H1 (cell line): ENCODE results near the gene SPOCK1. TPM values are rescaled to one million over a fixed set of nuclear protein-coding genes. Genes with fewer than 3 reads are reported as not detected.

Experiments
- BCL11A ChIP-seq, 2 experiments: IDR thresholded peaks; one replicate each; pipeline ENCODE4 v1.6.1; 2011; ENCODE audit warnings: low read depth in 2 of 2, low read length in 2 of 2, mild to moderate bottlenecking in 2 of 2
- BRCA1 ChIP-seq: IDR thresholded peaks from 2 replicates; pipeline ENCODE4 v1.6.1; 2012; ENCODE audit warnings: low read depth, low read length, improper control_type of control experiment
- SAP30 ChIP-seq: fragments of 300-600 bp; sonication (generic); IDR thresholded peaks from 2 replicates; pipeline ENCODE4 v1.7.1; 2012; ENCODE audit warnings: low read length, moderate library complexity, mild to moderate bottlenecking, inconsistent platforms; ENCODE audit not compliant: insufficient read depth, insufficient replicate concordance
- polyA plus RNA-seq, 7 experiments: library from polyadenylated mRNA; depleted of rRNA in 3 of 7; stranded (reverse) in 5 of 7; unstranded in 2 of 7; fragments of >200 nt in 5 of 7; fragments of 200-250 nt in 2 of 7; gene quantifications; 1 replicate in 5 of 7; 2 replicates in 1 of 7; 4 replicates in 1 of 7; pipeline versions ENCODE4 v1.2.1 to v1.2.3, GENCODE V29; 2011 to 2013; ENCODE audit warnings: missing spikeins in 2 of 7, mixed read lengths in 2 of 7
- total RNA-seq: library from RNA; stranded (reverse); fragmentation: NEBNext Ultra II Directional; extraction: Animal tissue kit (Norgen Biotek cat#: 25700); gene quantifications from 2 replicates; pipeline ENCODE4 v1.2.1, GENCODE V29; 2021

Gene SPOCK1
- total and polyA plus RNA-seq, 2 of the 8 experiments (the other 6 are each of a cell fraction or from before 2014, with no cell fraction given), result 6.9 to 18.1 TPM

- TF ChIP-seq BRCA1 (no peak), SAP30 (no peak), BCL11A (IDR thresholded peaks at IDR 0.05; ENCODE audit: low read depth in 2 of 2, low read length in 2 of 2) (no peak)
Measured at GRCh38 chr5:137272831-137273230, 226.3 kb downstream of the SPOCK1 start (continued).
